ENCODE measurements around the gene CLEC2A. TPM values are rescaled to one million over a fixed set of nuclear protein-coding genes. Genes with fewer than 3 reads are reported as not detected.

CLEC2A gene
- total RNA-seq, 1 experiment from 2014 or later: not detected

- Histone ChIP-seq H3K4me3 (no peak overlapping the region), H3K9me3 (ENCODE audit: insufficient read depth, low read depth) (no peaks in the 10 kb centered on the region), H4K20me1 (ENCODE audit: insufficient read depth) (no peaks in the 10 kb centered on the region), H3K9me2 (ENCODE audit: insufficient read depth) (no peaks in the 10 kb centered on the region), H3F3A (ENCODE audit: insufficient read depth, low read depth) (peaks cover 9% of the 10 kb centered on the region; the same call in 1 of the 2 replicates), H3K4me1 (replicated peaks; ENCODE audit: insufficient read depth) (peaks cover 17% of the 10 kb centered on the region), H3K79me2 (ENCODE audit: low read depth) (no peaks in the 10 kb centered on the region), H3K27ac (no peak overlapping the region), H3K4me2 (no peak overlapping the region), H3K27me3 (ENCODE audit: insufficient read depth, low read depth) (no peaks in the 10 kb centered on the region), H2AFZ (no peak overlapping the region), H3K36me3 (ENCODE audit: low read depth) (no peaks in the 10 kb centered on the region)
- intact Hi-C loops (cut with micrococcal nuclease; ENCODE audit: unreplicated experiment): no loop called here
- no TSS peak for BruUV-seq (replicated peaks)
- CTCF ChIA-PET: no interaction called here
- TF ChIP-seq CTCF (conservative IDR thresholded peaks at IDR 0.05) (no peak), EZH2 (IDR thresholded peaks at IDR 0.05; ENCODE audit: low read depth) (no peak)
- POLR2A ChIA-PET (ENCODE audit: unreplicated experiment): no interaction called here
- DNase-seq: no peak
Observed at GRCh38 chr12:9866860-9867269, 65.3 kb downstream of the CLEC2A start.

GRCh38 chr12:9864913-9865675 is 67.1 kb downstream of the CLEC2A start:
- Histone ChIP-seq H3K4me3 (no peak overlapping the region), H3K27me3 (ENCODE audit: insufficient read depth, low read depth) (no peaks in the 10 kb centered on the region), H3K4me2 (no peak overlapping the region), H3K9me2 (ENCODE audit: insufficient read depth) (no peaks in the 10 kb centered on the region), H3K27ac (no peak overlapping the region), H2AFZ (0 out of 2 replicates have a peak overlapping the region, but pooled peaks have one; percentile 32), H3K79me2 (ENCODE audit: low read depth) (no peaks in the 10 kb centered on the region), H4K20me1 (ENCODE audit: insufficient read depth) (no peaks in the 10 kb centered on the region), H3K9me3 (ENCODE audit: insufficient read depth, low read depth) (no peaks in the 10 kb centered on the region), H3F3A (ENCODE audit: insufficient read depth, low read depth) (peaks cover 9% of the 10 kb centered on the region; the same call in 1 of the 2 replicates), H3K36me3 (ENCODE audit: low read depth) (no peaks in the 10 kb centered on the region), H3K4me1 (replicated peaks; ENCODE audit: insufficient read depth) (peaks cover 9% of the 10 kb centered on the region)
- CTCF ChIA-PET: interaction anchor here (0.7 kb wide), 1 partner anchor 457 kb away, joined by 4 read pairs; no protein-coding TSS in a partner anchor
- DNase-seq: no peak
- intact Hi-C loops (cut with micrococcal nuclease; ENCODE audit: unreplicated experiment): no loop called here
- no TSS peak for BruUV-seq (replicated peaks)
- TF ChIP-seq EZH2 (IDR thresholded peaks at IDR 0.05; ENCODE audit: low read depth): no peak
- no peak for TF ChIP-seq CTCF (conservative IDR thresholded peaks at IDR 0.05)
- POLR2A ChIA-PET (ENCODE audit: unreplicated experiment): no interaction called here

Other genes starting within 250 kb of the CLEC2A start
- not detected in 2 replicates for gene CLECL1, start 199.3 kb downstream of the CLEC2A start, total RNA-seq (2021)
- gene CD69, start 171.5 kb downstream of the CLEC2A start, total RNA-seq (2021): not detected in 2 replicates
- not detected in 2 replicates for gene KLRF1, start 104.9 kb downstream of the CLEC2A start, total RNA-seq (2021)
- gene CLEC2B, start 63.0 kb downstream of the CLEC2A start, total RNA-seq (2021): 3.4 and 3.9 TPM in 2 replicates
- gene KLRF2, start 50.9 kb downstream of the CLEC2A start, total RNA-seq (2021): not detected in 2 replicates
- gene CLEC12A, start 39.0 kb upstream of the CLEC2A start, total RNA-seq (2021): 0.55 and 1.0 TPM in 2 replicates
- gene CLEC1B, start 66.8 kb upstream of the CLEC2A start, total RNA-seq (2021): not detected in 2 replicates
- not detected in 2 replicates for gene CLEC12B, start 78.3 kb upstream of the CLEC2A start, total RNA-seq (2021)
- not detected in 2 replicates for gene CLEC9A, start 98.3 kb upstream of the CLEC2A start, total RNA-seq (2021)
- gene CLEC1A, start 166.6 kb upstream of the CLEC2A start, total RNA-seq (2021): 0.23 TPM in 1 of 2 replicates, not detected in the other
- 5.1 and 6.1 TPM in 2 replicates for gene CLEC7A, start 197.8 kb upstream of the CLEC2A start, total RNA-seq (2021)
- 20.2 and 22.4 TPM in 2 replicates for gene OLR1, start 239.8 kb upstream of the CLEC2A start, total RNA-seq (2021)
- gene TMEM52B, start 246.7 kb upstream of the CLEC2A start, total RNA-seq (2021): 2.6 and 4.2 TPM in 2 replicates